Measurements from ENCODE around the gene RAD51AP2. TPM values are rescaled to one million over a fixed set of nuclear protein-coding genes. Genes with fewer than 3 reads are reported as not detected.
A peak's percentile ranks its signal among the peaks of the same experiment; 100 is the strongest.
"Not testable (repeated sequence)": the region's sequence is repeated elsewhere in the genome, so short reads cannot be mapped to it uniquely, and the experiment has no call there.

RAD51AP2 gene
- total RNA-seq = not detected in 2 replicates

DNA sequence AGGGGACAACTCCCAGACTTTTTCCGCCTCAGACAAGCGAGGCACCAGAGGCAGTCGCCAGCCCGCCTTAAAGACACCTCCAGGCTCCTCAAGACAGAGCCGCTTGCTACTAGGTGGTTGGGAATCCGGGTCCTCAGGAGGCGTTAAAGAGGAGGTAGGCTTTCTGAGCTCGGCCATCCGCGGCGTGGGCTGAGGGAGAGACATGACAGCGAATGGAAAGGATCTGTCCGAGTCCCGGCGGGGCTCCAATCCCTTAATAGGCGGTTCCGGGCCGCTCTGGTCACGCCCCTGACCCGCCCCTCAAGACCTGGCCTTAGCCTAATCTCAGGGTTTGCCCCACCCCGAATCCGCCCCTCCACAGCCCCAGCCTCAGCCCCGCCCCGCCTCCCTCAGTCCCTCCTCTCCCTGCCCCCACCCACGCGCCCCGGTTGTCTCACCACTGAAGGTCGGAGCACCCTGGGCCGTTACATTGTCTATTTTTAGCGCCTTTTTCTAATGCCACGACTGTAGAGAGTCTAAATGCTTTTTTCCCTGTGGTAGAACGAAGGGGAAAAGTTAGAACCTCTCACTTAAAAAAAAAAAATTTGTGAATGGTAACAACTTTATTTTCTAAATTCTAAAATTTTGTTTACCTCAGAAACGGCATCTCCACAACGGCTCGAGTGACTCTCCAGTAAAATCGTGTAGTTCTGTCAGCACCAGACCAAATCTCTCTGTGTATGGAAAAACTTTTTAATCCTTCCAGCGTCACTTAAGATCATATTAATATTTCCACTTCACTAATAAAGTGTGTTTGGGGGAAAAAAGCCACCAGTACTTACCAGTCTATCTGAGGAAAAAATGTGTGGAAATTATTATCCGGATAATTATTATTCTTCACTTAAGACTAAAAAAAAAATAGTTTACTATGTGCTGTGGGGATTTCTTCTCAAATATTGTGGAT is at the start of gene RAD51AP2:
TSS of gene RAD51AP2 (minus strand) at position 229 of the 943 bp plus-strand sequence. CDS start at position 204, 25 bp downstream.
- Mint-ChIP-seq H3K4me1 (ENCODE audit: low read depth) (no peaks in the 10 kb centered on the region), H3K36me3 (ENCODE audit: low read depth) (no peaks in the 10 kb centered on the region), H3K27ac (no peak within 1 kb of the TSS), H3K27me3 (ENCODE audit: low read depth) (peaks cover 38% of the 10 kb centered on the region), H3K4me3 (ENCODE audit: low read depth) (peak within 1 kb of the TSS; percentile 30), H3K9me3 (no peaks in the 10 kb centered on the region)
- DNase-seq (ENCODE audit: low spot score) = peak; percentile 20
- intact Hi-C loops (cut with micrococcal nuclease) = no loop called here

DNA sequence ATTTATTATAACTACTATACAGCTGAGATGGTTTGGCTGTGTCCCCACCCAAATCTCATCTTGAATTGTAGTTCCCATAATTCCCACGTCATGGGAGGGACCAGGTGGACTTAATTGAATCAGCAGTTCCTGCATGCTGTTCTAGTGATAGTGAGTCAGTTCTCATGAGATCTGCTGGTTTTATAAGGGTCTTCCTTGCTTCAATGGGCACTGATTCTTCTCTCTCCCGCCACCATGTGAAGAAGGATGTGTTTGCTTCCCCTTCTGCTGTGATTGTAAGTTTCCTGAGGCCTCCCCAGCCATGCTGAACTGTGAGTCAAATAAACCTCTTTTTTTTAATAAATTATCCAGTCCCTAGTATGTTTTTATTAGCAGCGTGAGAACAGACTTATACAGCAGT is 47.5 kb upstream of the RAD51AP2 start:
- DNase-seq (ENCODE audit: low spot score); H3K27ac Mint-ChIP-seq: not testable (repeated sequence)

DNA sequence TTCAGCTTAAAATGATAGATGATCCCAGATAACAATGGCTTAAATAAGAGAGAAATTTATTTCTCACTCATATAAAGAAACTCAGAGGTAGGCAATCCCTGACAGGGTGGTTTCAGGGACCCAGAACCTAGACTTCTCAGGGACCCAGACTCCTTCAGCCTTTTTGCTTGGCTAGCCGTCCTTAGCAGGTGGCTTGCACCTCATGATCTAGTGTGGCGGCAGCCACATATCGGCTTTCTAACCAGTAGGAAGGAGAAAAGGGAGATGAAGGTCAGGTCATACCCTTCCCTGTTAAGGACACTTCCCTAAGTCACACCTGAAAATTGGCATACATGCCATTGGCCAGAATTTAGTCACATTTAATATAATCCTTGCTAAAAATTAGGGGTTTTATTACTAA is 40.6 kb upstream of the RAD51AP2 start:
- H3K27me3 Mint-ChIP-seq (ENCODE audit: low read depth) = peaks cover 5% of the 10 kb centered on the region
- intact Hi-C loops (cut with micrococcal nuclease) = no loop called here
- no peak for DNase-seq (ENCODE audit: low spot score)
- no peak overlapping the region for H3K4me3 Mint-ChIP-seq (ENCODE audit: low read depth)
- H3K9me3 Mint-ChIP-seq = no peaks in the 10 kb centered on the region
- H3K4me1 Mint-ChIP-seq (ENCODE audit: low read depth) = no peaks in the 10 kb centered on the region
- H3K27ac Mint-ChIP-seq = no peak overlapping the region
- H3K36me3 Mint-ChIP-seq (ENCODE audit: low read depth) = no peaks in the 10 kb centered on the region

More for the DNA sequence above, 47.5 kb upstream of the RAD51AP2 start:
- H3K9me3 Mint-ChIP-seq; H3K4me1 Mint-ChIP-seq (ENCODE audit: low read depth); H3K27me3 Mint-ChIP-seq (ENCODE audit: low read depth); H3K36me3 Mint-ChIP-seq (ENCODE audit: low read depth); intact Hi-C loops (cut with micrococcal nuclease); H3K4me3 Mint-ChIP-seq (ENCODE audit: low read depth): not testable (repeated sequence)

DNA sequence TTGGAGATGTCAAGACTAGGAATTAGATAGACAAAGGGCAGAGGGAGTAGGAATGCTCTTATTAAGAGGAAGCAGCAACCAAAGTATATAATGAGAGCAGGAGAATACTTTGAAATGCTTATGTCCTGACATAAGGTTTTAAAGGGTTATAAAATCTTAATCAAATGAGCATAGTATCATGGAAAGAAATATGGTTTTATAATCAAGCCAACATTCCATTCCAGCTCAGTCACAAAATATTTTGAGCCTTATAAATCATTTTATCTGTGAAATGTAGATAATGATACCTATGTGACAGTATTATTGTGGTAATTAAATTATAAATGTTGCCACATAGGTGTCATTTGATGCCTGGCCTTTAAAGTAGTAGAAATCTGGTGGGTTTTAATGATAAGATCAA is 39.8 kb upstream of the RAD51AP2 start:
- Mint-ChIP-seq H3K27ac (no peak overlapping the region), H3K4me1 (ENCODE audit: low read depth) (no peaks in the 10 kb centered on the region), H3K27me3 (ENCODE audit: low read depth) (peaks cover 5% of the 10 kb centered on the region), H3K9me3 (no peaks in the 10 kb centered on the region), H3K36me3 (ENCODE audit: low read depth) (no peaks in the 10 kb centered on the region), H3K4me3 (ENCODE audit: low read depth) (no peak overlapping the region)
- no peak for DNase-seq (ENCODE audit: low spot score)
- intact Hi-C loops (cut with micrococcal nuclease) = no loop called here

DNA sequence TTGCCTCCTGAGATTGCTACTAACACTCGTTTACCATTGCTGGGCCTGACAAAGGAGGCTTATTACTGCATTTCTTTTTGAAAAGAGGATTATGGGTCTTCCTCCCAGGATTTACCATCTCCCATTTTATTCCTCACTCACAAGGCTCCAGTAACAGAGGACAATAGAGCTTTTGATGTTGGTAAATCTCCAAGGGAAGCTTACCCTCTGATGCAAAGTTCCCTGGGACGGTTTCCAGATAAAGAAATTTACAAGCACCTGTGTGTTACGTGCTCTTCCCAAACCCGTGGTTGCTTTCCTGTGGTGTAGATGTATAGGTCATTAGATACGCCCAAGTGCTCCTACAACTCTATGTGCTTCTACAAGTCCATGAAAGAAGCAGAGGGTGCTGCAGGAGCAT is 39.4 kb upstream of the RAD51AP2 start:
- Mint-ChIP-seq H3K4me1 (ENCODE audit: low read depth) (no peaks in the 10 kb centered on the region), H3K4me3 (ENCODE audit: low read depth) (no peak overlapping the region), H3K27me3 (ENCODE audit: low read depth) (peaks cover 5% of the 10 kb centered on the region), H3K27ac (no peak overlapping the region), H3K9me3 (no peaks in the 10 kb centered on the region), H3K36me3 (ENCODE audit: low read depth) (no peaks in the 10 kb centered on the region)
- no peak for DNase-seq (ENCODE audit: low spot score)
- intact Hi-C loops (cut with micrococcal nuclease) = no loop called here

DNA sequence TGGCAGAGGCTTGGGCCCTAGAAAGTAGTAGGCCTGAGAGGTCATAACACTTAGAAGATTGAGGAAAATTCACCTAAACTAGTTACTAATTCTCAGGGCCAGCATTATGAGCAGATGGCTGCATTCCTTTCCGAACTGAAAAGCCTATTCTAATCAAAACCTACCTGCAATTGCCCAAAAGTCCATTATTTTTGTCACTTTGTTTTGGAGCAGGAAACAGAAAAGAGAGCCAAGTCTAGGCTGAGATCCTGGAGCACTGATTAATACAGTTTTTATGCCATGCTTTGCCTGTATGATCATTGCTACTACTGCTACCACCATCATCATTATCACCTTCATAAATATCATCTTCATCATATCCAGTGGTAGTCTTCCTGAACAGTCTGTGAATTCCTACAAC is 36.9 kb upstream of the RAD51AP2 start:
- Mint-ChIP-seq H3K4me1 (ENCODE audit: low read depth) (no peaks in the 10 kb centered on the region), H3K9me3 (no peaks in the 10 kb centered on the region), H3K27me3 (ENCODE audit: low read depth) (peaks cover 4% of the 10 kb centered on the region), H3K4me3 (ENCODE audit: low read depth) (no peak overlapping the region), H3K27ac (no peak overlapping the region), H3K36me3 (ENCODE audit: low read depth) (no peaks in the 10 kb centered on the region)
- no peak for DNase-seq (ENCODE audit: low spot score)
- intact Hi-C loops (cut with micrococcal nuclease) = no loop called here

DNA sequence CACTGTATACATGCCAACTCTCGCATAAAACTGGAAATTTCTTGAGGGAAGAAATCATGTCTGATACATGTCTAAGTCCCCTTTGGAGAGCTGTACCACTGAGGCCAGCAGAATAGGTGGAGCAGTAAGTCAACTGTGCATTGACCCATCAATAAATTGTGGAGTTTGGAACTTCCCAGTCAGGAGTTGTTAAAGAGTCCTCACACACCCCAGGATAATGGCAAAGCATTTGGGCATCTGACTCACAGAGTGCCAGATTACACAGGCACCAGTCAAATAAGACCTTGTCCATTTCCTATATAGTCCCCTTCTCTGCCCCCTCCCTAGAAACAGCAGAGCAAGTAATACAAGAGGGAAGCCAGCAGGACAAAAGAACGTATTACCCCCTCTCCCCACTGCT is 32.7 kb upstream of the RAD51AP2 start:
- H3K27ac Mint-ChIP-seq = no peak overlapping the region
- H3K27me3 Mint-ChIP-seq (ENCODE audit: low read depth) = peaks cover 5% of the 10 kb centered on the region
- DNase-seq (ENCODE audit: low spot score) = no peak
- no peaks in the 10 kb centered on the region for H3K36me3 Mint-ChIP-seq (ENCODE audit: low read depth)
- intact Hi-C loops (cut with micrococcal nuclease) = no loop called here
- H3K4me1 Mint-ChIP-seq (ENCODE audit: low read depth) = no peaks in the 10 kb centered on the region
- no peaks in the 10 kb centered on the region for H3K9me3 Mint-ChIP-seq
- H3K4me3 Mint-ChIP-seq (ENCODE audit: low read depth) = no peak overlapping the region

DNA sequence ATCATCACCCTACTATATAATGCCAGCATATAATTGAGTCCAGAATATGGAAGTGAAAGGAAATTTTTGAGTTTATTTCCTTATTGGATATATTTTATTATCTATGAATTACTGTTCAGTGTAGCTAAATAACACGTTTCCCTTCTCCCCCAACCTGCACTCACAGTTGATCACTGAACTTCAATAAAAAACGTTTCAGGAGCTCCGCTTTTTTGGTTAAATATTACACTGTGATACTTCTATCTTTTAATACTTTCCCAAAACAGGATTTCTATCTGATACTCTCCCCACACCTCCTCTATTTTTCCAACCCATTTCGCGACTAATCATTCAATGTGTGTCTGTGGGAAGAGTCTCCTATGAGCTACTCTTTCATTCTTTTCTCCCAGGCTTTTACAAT is 29.5 kb upstream of the RAD51AP2 start:
- Mint-ChIP-seq H3K27ac (no peak overlapping the region), H3K4me3 (ENCODE audit: low read depth) (no peak overlapping the region), H3K27me3 (ENCODE audit: low read depth) (peaks cover 18% of the 10 kb centered on the region), H3K4me1 (ENCODE audit: low read depth) (no peaks in the 10 kb centered on the region), H3K9me3 (no peaks in the 10 kb centered on the region), H3K36me3 (ENCODE audit: low read depth) (no peaks in the 10 kb centered on the region)
- intact Hi-C loops (cut with micrococcal nuclease) = no loop called here
- no peak for DNase-seq (ENCODE audit: low spot score)

DNA sequence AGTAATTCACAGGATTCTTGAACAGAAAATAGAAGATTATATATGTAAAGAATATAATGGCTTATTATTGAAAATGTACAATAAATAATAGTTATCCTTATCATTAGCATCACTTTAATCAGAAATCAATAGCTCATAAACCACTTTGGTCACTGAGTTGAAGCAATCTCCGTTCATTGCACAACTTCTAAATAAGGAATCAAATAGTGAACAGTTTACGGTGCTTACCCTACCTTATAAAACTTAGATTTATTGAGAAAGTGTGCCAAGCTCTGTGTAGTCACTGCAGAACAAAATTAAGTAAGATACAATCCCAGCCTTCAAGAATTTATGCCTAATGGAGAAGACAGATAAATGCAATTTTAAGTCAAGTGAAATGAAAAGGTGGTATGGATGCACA is 29.0 kb upstream of the RAD51AP2 start:
- no peak for DNase-seq (ENCODE audit: low spot score)
- intact Hi-C loops (cut with micrococcal nuclease) = no loop called here
- no peaks in the 10 kb centered on the region for H3K36me3 Mint-ChIP-seq (ENCODE audit: low read depth)
- H3K4me3 Mint-ChIP-seq (ENCODE audit: low read depth) = no peak overlapping the region
- no peak overlapping the region for H3K27ac Mint-ChIP-seq
- no peaks in the 10 kb centered on the region for H3K4me1 Mint-ChIP-seq (ENCODE audit: low read depth)
- H3K9me3 Mint-ChIP-seq = no peaks in the 10 kb centered on the region
- peaks cover 21% of the 10 kb centered on the region for H3K27me3 Mint-ChIP-seq (ENCODE audit: low read depth)

DNA sequence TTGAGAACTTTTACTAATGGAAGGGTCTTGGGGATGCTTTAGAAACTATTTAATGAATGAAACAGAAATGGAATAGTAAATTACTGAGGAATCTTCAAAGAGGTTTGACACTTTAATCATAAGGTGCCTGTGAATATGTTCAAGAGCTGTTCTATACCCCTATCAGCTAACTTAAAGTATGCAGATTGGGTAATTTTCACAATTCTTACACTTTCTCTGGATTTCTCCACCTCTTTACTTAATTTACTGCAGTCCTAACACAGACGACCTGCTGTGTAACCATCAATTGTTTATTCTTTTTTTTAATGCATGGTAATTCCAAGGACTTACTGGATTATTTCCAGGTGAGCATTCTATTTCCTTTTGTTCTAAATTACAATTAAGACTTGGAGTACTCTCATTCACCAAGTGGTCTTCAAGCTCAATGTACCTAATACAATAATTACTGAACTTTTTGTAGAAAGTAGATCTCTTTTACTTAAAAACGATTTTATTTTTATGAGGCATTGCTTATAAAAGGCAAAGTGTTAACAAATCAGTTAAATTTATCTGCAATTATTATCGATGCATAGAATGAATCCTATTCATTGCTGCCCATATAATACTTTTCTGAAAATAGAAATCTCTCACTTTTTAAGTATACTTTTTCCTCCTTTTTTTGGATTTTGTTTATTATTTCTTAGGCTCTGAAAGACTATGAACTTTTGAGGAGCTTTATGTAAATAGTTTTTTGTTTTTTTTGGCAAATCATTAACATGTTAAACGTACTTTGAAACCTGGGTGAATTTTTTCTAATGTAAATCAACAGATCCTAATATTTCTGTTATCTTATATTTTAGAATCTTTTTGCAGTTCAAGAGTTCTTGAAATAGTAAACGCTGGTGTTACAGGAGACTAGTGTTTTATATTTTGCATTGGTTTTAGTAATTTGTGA is 27.7 kb upstream of the RAD51AP2 start:
- no peak overlapping the region for H3K4me3 Mint-ChIP-seq (ENCODE audit: low read depth)
- no peaks in the 10 kb centered on the region for H3K9me3 Mint-ChIP-seq
- peaks cover 5% of the 10 kb centered on the region for H3K4me1 Mint-ChIP-seq (ENCODE audit: low read depth)
- H3K36me3 Mint-ChIP-seq (ENCODE audit: low read depth) = no peaks in the 10 kb centered on the region
- intact Hi-C loops (cut with micrococcal nuclease) = no loop called here
- DNase-seq (ENCODE audit: low spot score) = no peak
- no peak overlapping the region for H3K27ac Mint-ChIP-seq
- peaks cover 30% of the 10 kb centered on the region for H3K27me3 Mint-ChIP-seq (ENCODE audit: low read depth)

DNA sequence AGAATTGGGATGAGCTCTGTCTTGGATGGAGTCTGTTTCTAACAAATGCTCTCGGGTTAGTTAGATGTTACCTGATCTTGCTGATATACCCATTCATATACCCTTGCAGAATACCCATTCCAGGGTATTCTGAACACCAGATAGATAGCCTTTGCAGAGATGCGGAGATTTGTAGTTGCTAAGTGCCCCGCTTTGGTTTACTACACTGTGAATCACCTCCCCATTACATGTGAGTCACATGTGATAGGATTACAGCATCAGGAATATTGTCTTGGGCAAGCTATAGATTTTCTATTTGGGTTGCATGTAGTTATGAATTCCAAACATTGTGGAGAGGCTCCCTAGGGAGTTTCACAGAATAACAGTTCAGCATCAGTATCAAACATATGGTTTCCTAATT is 26.0 kb upstream of the RAD51AP2 start:
- no peak overlapping the region for H3K27ac Mint-ChIP-seq
- no peak for DNase-seq (ENCODE audit: low spot score)
- intact Hi-C loops (cut with micrococcal nuclease) = loop anchor here (5.0 kb wide), 1 partner anchor 333 kb away; the partner anchor contains the start of gene KCNS3
- no peak overlapping the region for H3K4me3 Mint-ChIP-seq (ENCODE audit: low read depth)
- no peaks in the 10 kb centered on the region for H3K9me3 Mint-ChIP-seq
- H3K36me3 Mint-ChIP-seq (ENCODE audit: low read depth) = no peaks in the 10 kb centered on the region
- H3K4me1 Mint-ChIP-seq (ENCODE audit: low read depth) = peaks cover 5% of the 10 kb centered on the region
- peaks cover 46% of the 10 kb centered on the region for H3K27me3 Mint-ChIP-seq (ENCODE audit: low read depth)

DNA sequence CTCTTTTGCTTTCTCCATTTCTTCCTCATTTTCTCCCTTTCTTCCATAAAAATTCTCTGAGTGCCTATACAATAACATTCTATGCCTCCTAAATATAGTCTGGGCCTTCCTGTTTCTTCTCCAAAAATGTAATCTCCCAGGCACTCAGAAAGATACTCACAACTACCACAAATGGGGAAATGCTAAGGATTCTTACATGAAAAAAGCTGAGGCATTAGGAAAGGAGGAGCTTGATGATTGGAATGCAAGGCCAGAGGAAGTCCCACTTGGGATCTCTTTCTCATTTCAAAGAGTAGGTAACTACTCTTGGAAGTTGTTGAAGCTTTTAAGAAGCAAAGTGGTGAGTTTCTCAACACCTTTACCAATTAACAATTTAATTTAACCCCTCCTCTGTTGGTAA is 25.6 kb upstream of the RAD51AP2 start:
- DNase-seq (ENCODE audit: low spot score) = no peak
- Mint-ChIP-seq H3K4me1 (ENCODE audit: low read depth) (peaks cover 5% of the 10 kb centered on the region), H3K4me3 (ENCODE audit: low read depth) (no peak overlapping the region), H3K36me3 (ENCODE audit: low read depth) (no peaks in the 10 kb centered on the region), H3K9me3 (no peaks in the 10 kb centered on the region), H3K27ac (no peak overlapping the region), H3K27me3 (ENCODE audit: low read depth) (peaks cover 49% of the 10 kb centered on the region)
- intact Hi-C loops (cut with micrococcal nuclease) = loop anchor here (5.0 kb wide), 1 partner anchor 333 kb away; the partner anchor contains the start of gene KCNS3
